ENCODE measurements around the gene NRIP1. TPM values are rescaled to one million over a fixed set of nuclear protein-coding genes. Genes with fewer than 3 reads are reported as not detected.

The NRIP1 gene
- total and polyA plus RNA-seq, 10 of the 15 experiments (the other 5 are each of a cell fraction or from before 2014, with no cell fraction given): 2.9 to 26.1 (median 9.3) TPM

GRCh38 chr21:15097580-15097979, 32.8 kb upstream of the NRIP1 start (continued):
- TF ChIP-seq EED (IDR thresholded peaks at IDR 0.05; ENCODE audit: low read depth) (no peak), PAX5 (IDR thresholded peaks at IDR 0.05; ENCODE audit: borderline replicate concordance, low read depth, low read length) (no peak)

GRCh38 chr21:15096146-15096545, 31.3 kb upstream of the NRIP1 start:
- no peak for ATAC-seq
- 50% methylated on average over 1 of the region's 1 CpG for WGBS (ENCODE audit: insufficient coverage, insufficient replicate concordance, low lambda C conversion rate, missing lambda C conversion rate)
- ChIA-PET POLR2A (no interaction called here), RAD21 (ENCODE audit: unreplicated experiment) (no interaction called here), CTCF (interaction anchor here (1.6 kb wide), 1 partner anchor 17 kb away, joined by 4 read pairs; no protein-coding TSS in a partner anchor), SMC1A (ENCODE audit: uncharacterized antibody, unreplicated experiment) (interaction anchor here (0.8 to 1.5 kb wide), 3 partner anchors 15 to 445 kb away, joined by 3 to 4 read pairs (median 3); no protein-coding TSS in a partner anchor)
- Histone ChIP-seq H3K79me2 (ENCODE audit: control insufficient read depth, insufficient read depth, low read length) (no peaks in the 10 kb centered on the region), H3K9me3 (replicated peaks; ENCODE audit: control insufficient read depth, insufficient read depth, low read length) (no peaks in the 10 kb centered on the region), H4K20me1 (ENCODE audit: control insufficient read depth, insufficient read depth) (no peaks in the 10 kb centered on the region), H2AFZ (ENCODE audit: control insufficient read depth, low read depth, low read length) (no peak overlapping the region), H3K4me1 (ENCODE audit: control insufficient read depth, insufficient read depth, low read length) (no peaks in the 10 kb centered on the region), H3K36me3 (ENCODE audit: control insufficient read depth in 2 of 2, insufficient read depth in 2 of 2, low read length in 1 of 2) (no peaks in the 10 kb centered on the region), H3K27ac (ENCODE audit: control insufficient read depth, insufficient read depth) (no peak overlapping the region), H3K4me2 (ENCODE audit: control insufficient read depth, insufficient read depth) (no peak overlapping the region), H3K4me3 (no peak overlapping the region), H3K9ac (ENCODE audit: control insufficient read depth, insufficient read depth, low read length) (no peak overlapping the region), H3K27me3 (replicated peaks in 1 of 2; ENCODE audit: control insufficient read depth in 2 of 2, insufficient read depth in 2 of 2, low read length in 1 of 2) (no peaks in the 10 kb centered on the region)
- TF ChIP-seq KLF5 (IDR thresholded peaks at IDR 0.05; ENCODE audit: partially characterized antibody) (no peak), MXI1 (IDR thresholded peaks at IDR 0.05; ENCODE audit: low read depth, low read length) (no peak), NFXL1 (IDR thresholded peaks at IDR 0.05; ENCODE audit: borderline replicate concordance) (no peak), STAT3 (IDR thresholded peaks at IDR 0.05; ENCODE audit: low read depth, low read length) (no peak), HDGF (IDR thresholded peaks at IDR 0.05) (no peak), SP1 (IDR thresholded peaks at IDR 0.05; ENCODE audit: low read depth, low read length) (no peak), BACH1 (IDR thresholded peaks at IDR 0.05; ENCODE audit: borderline replicate concordance) (no peak), CHD1 (IDR thresholded peaks at IDR 0.05; ENCODE audit: low read depth, low read length) (no peak), FOXM1 (IDR thresholded peaks at IDR 0.05; ENCODE audit: low read depth, low read length) (no peak)
- TF ChIP-seq, protein P1, sequence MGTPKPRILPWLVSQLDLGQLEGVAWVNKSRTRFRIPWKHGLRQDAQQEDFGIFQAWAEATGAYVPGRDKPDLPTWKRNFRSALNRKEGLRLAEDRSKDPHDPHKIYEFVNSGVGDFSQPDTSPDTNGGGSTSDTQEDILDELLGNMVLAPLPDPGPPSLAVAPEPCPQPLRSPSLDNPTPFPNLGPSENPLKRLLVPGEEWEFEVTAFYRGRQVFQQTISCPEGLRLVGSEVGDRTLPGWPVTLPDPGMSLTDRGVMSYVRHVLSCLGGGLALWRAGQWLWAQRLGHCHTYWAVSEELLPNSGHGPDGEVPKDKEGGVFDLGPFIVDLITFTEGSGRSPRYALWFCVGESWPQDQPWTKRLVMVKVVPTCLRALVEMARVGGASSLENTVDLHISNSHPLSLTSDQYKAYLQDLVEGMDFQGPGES (IDR thresholded peaks at IDR 0.05): no peak
- TF ChIP-seq, protein P2, sequence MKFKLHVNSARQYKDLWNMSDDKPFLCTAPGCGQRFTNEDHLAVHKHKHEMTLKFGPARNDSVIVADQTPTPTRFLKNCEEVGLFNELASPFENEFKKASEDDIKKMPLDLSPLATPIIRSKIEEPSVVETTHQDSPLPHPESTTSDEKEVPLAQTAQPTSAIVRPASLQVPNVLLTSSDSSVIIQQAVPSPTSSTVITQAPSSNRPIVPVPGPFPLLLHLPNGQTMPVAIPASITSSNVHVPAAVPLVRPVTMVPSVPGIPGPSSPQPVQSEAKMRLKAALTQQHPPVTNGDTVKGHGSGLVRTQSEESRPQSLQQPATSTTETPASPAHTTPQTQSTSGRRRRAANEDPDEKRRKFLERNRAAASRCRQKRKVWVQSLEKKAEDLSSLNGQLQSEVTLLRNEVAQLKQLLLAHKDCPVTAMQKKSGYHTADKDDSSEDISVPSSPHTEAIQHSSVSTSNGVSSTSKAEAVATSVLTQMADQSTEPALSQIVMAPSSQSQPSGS (IDR thresholded peaks at IDR 0.05; ENCODE audit: low read length): no peak
- FAIRE-seq: no peak
- intact Hi-C loops (cut with micrococcal nuclease; ENCODE audit: unreplicated experiment): no loop called here
- DNase-seq (ENCODE audit: low read depth, low spot score): no peak
- in situ Hi-C loops (cut with MboI): no loop called here
- BruUV-seq (replicated peaks): no TSS peak

All from GM12878 (cell line).